HepG2 (cell line): ENCODE measurements around the gene TPGS1.

Experiments used
- EZH2 ChIP-seq: conservative IDR thresholded peaks from 2 replicates; pipeline ENCODE4 v1.6.1; 2012; ENCODE audit warnings: mild to moderate bottlenecking, low read depth, low read length, moderate library complexity
- FOXK2 ChIP-seq: fragments of 450-650 bp; IDR thresholded peaks from 2 replicates; pipeline ENCODE4 v1.6.1; 2016
- GTF2F1 ChIP-seq: fragments of 150-350 bp; IDR thresholded peaks from 2 replicates; pipeline ENCODE4 v1.6.1; 2014; ENCODE audit warnings: low read length
- HNF4G ChIP-seq, 2 experiments: sonication (generic) in 1 of 2; formaldehyde crosslinking in 1 of 2; IDR thresholded peaks; 2 replicates each; pipeline versions ENCODE4 v1.4.0 to v1.6.1; 2011 to 2020; ENCODE audit warnings: borderline replicate concordance in 2 of 2, low read depth in 2 of 2, mild to moderate bottlenecking in 2 of 2, low read length in 1 of 2, missing genetic modification reagents in 1 of 2, moderate library complexity in 1 of 2
- JUNB ChIP-seq: sonication (generic); formaldehyde crosslinking; IDR thresholded peaks from 2 replicates; pipeline ENCODE4 v1.8.0; 2022; ENCODE audit warnings: missing genetic modification reagents, mild to moderate bottlenecking, borderline replicate concordance
- ZNF777 ChIP-seq: sonication (generic); formaldehyde crosslinking; IDR thresholded peaks from 2 replicates; pipeline ENCODE4 v1.4.0; 2020; ENCODE audit warnings: missing genetic modification reagents

GRCh38 chr19:483332-484072 is 23.8 kb upstream of the TPGS1 start:
- no peak for TF ChIP-seq EZH2
- no peak for TF ChIP-seq FOXK2
- no peak for TF ChIP-seq ZNF777 (CRISPR knock-in tag)
- TF ChIP-seq GTF2F1: no peak
- TF ChIP-seq JUNB (CRISPR knock-in tag): no peak
- TF ChIP-seq HNF4G (IDR thresholded peaks at IDR 0.05; ENCODE audit: borderline replicate concordance, low read depth, low read length): no peak
- no peak for TF ChIP-seq HNF4G (CRISPR knock-in tag; IDR thresholded peaks at IDR 0.05; ENCODE audit: borderline replicate concordance, low read depth)
